Muscle layer of duodenum (tissue), 2 donors: ENCODE results near the gene SPRR3.

Source experiments
- H3K27ac ChIP-seq: one replicate; pipeline ENCODE4 v1.7.0; 2013; ENCODE audit warnings: mild to moderate bottlenecking, low read length
- H3K27me3 ChIP-seq: one replicate; pipeline ENCODE4 v1.7.0; 2013; ENCODE audit warnings: low read depth, mild to moderate bottlenecking, control low read depth, low read length
- H3K36me3 ChIP-seq, 2 donors: one replicate each; pipeline ENCODE4 v1.7.0; 2013; ENCODE audit warnings: low read length in 2 of 2, control low read depth in 1 of 2, mild to moderate bottlenecking in 1 of 2; ENCODE audit not compliant: insufficient read depth in 2 of 2, control insufficient read depth in 1 of 2
- H3K4me1 ChIP-seq, 2 donors: one replicate each; pipeline ENCODE4 v1.7.0; 2013; ENCODE audit warnings: low read length in 2 of 2, mild to moderate bottlenecking in 2 of 2, control low read depth in 1 of 2, moderate library complexity in 1 of 2; ENCODE audit not compliant: insufficient read depth in 2 of 2, control insufficient read depth in 1 of 2
- H3K4me3 ChIP-seq, 2 donors: one replicate each; pipeline ENCODE4 v1.7.0; 2013; ENCODE audit warnings: low read length in 2 of 2, low read depth in 1 of 2, mild to moderate bottlenecking in 1 of 2
- H3K9me3 ChIP-seq, 2 donors: one replicate each; pipeline ENCODE4 v1.7.0; 2013; ENCODE audit warnings: low read length in 2 of 2, control low read depth in 1 of 2, mild to moderate bottlenecking in 1 of 2; ENCODE audit not compliant: control insufficient read depth in 1 of 2
- donor health status: healthy.

Gene SPRR3

GRCh38 chr1:153024413-153024812, 22.9 kb downstream of the SPRR3 start:
- Histone ChIP-seq H3K27ac (no peak overlapping the region), H3K4me3 (no peak overlapping the region), H3K4me1 (no peaks in the 10 kb centered on the region), H3K36me3 (no peaks in the 10 kb centered on the region), H3K27me3 (no peaks in the 10 kb centered on the region), H3K9me3 (peaks cover 0 to 2% of the 10 kb centered on the region in 2 donors)

GRCh38 chr1:153025797-153026196, 24.2 kb downstream of the SPRR3 start:
- H3K4me3 ChIP-seq = no peak overlapping the region
- H3K9me3 ChIP-seq = peaks cover 0 to 2% of the 10 kb centered on the region in 2 donors
- no peaks in the 10 kb centered on the region for H3K4me1 ChIP-seq
- H3K27ac ChIP-seq = no peak overlapping the region
- no peaks in the 10 kb centered on the region for H3K36me3 ChIP-seq
- H3K27me3 ChIP-seq = no peaks in the 10 kb centered on the region

- H3K4me3 ChIP-seq = no peak overlapping the region
Observed at GRCh38 chr1:153028766-153029165, 27.2 kb downstream of the SPRR3 start.

GRCh38 chr1:153030895-153031294, 29.3 kb downstream of the SPRR3 start, which contains the start of gene SPRR1B:
Gene SPRR1B (plus strand): TSS chr1:153031203. CDS start chr1:153032346, 1,143 bp downstream.
- H3K4me1 ChIP-seq = no peaks in the 10 kb centered on the region
- H3K4me3 ChIP-seq = no peak within 1 kb of the TSS
- H3K27ac ChIP-seq = no peak within 1 kb of the TSS
- H3K36me3 ChIP-seq = no peaks in the 10 kb centered on the region
- no peaks in the 10 kb centered on the region for H3K27me3 ChIP-seq
- H3K9me3 ChIP-seq = peaks cover 0 to 2% of the 10 kb centered on the region in 2 donors

More at GRCh38 chr1:153028766-153029165, 27.2 kb downstream of the SPRR3 start:
- H3K9me3 ChIP-seq = peaks cover 0 to 2% of the 10 kb centered on the region in 2 donors
- no peaks in the 10 kb centered on the region for H3K4me1 ChIP-seq
- no peak overlapping the region for H3K27ac ChIP-seq
- H3K36me3 ChIP-seq = no peaks in the 10 kb centered on the region
- no peaks in the 10 kb centered on the region for H3K27me3 ChIP-seq

- no peak overlapping the region for H3K4me3 ChIP-seq
- no peaks in the 10 kb centered on the region for H3K27me3 ChIP-seq
- H3K4me1 ChIP-seq = no peaks in the 10 kb centered on the region
- H3K9me3 ChIP-seq = peaks cover 0 to 2% of the 10 kb centered on the region in 2 donors
- H3K27ac ChIP-seq = no peak overlapping the region
- H3K36me3 ChIP-seq = no peaks in the 10 kb centered on the region
Observed at GRCh38 chr1:153032073-153032472, 30.5 kb downstream of the SPRR3 start.

GRCh38 chr1:153032677-153033308, 31.2 kb downstream of the SPRR3 start:
- Histone ChIP-seq H3K4me1 (no peaks in the 10 kb centered on the region), H3K9me3 (peaks cover 0 to 2% of the 10 kb centered on the region in 2 donors), H3K27me3 (no peaks in the 10 kb centered on the region), H3K36me3 (no peaks in the 10 kb centered on the region), H3K27ac (no peak overlapping the region), H3K4me3 (no peak overlapping the region)

- H3K4me3 ChIP-seq = no peak overlapping the region
- no peaks in the 10 kb centered on the region for H3K36me3 ChIP-seq
- no peaks in the 10 kb centered on the region for H3K27me3 ChIP-seq
- no peaks in the 10 kb centered on the region for H3K9me3 ChIP-seq
- no peaks in the 10 kb centered on the region for H3K4me1 ChIP-seq
- no peak overlapping the region for H3K27ac ChIP-seq
Observed at GRCh38 chr1:153035211-153035610, 33.7 kb downstream of the SPRR3 start.

- Histone ChIP-seq H3K9me3 (no peaks in the 10 kb centered on the region), H3K27me3 (no peaks in the 10 kb centered on the region), H3K27ac (no peak within 1 kb of the TSS)
Observed at GRCh38 chr1:153040950-153041631, 39.5 kb downstream of the SPRR3 start, which contains the start of gene SPRR2D. Gene SPRR2D (minus strand): TSS chr1:153041120. CDS start chr1:153040346, 774 bp downstream.

GRCh38 chr1:153049211-153049610, 47.7 kb downstream of the SPRR3 start:
- Histone ChIP-seq H3K36me3 (no peaks in the 10 kb centered on the region), H3K27me3 (no peaks in the 10 kb centered on the region), H3K9me3 (peaks cover 0 to 5% of the 10 kb centered on the region in 2 donors), H3K4me3 (no peak overlapping the region), H3K27ac (no peak overlapping the region), H3K4me1 (no peaks in the 10 kb centered on the region)

More at GRCh38 chr1:153040950-153041631, 39.5 kb downstream of the SPRR3 start, which contains the start of gene SPRR2D:
- Histone ChIP-seq H3K36me3 (no peaks in the 10 kb centered on the region), H3K4me3 (no peak within 1 kb of the TSS), H3K4me1 (no peaks in the 10 kb centered on the region)
